HFF-Myc (cell line): Measurements from ENCODE around the gene ADSS1.

Experiments
- DNase-seq: peaks from one replicate; pipeline ENCODE4 v3.0.0-alpha.2; 2011; ENCODE audit warnings: low read depth; ENCODE audit errors: extremely low read depth
- H3K4me3 ChIP-seq: replicated peaks from 2 replicates; pipeline ENCODE4 v1.5.1; 2011; ENCODE audit warnings: low read depth, mild to moderate bottlenecking, control low read depth, low read length
- CTCF ChIP-seq: IDR thresholded peaks from 2 replicates; pipeline ENCODE4 v1.5.1; 2012; ENCODE audit warnings: mild to moderate bottlenecking, low read depth, low read length, control low read depth; ENCODE audit errors: missing control alignments

The ADSS1 gene

GRCh38 chr14:104783484-104784217 is 59.6 kb downstream of the ADSS1 start:
- no peak overlapping the region for H3K4me3 ChIP-seq
- TF ChIP-seq CTCF: no peak
- DNase-seq: no peak

GRCh38 chr14:104784218-104784568 is 60.2 kb downstream of the ADSS1 start:
- no peak overlapping the region for H3K4me3 ChIP-seq
- no peak for DNase-seq
- TF ChIP-seq CTCF: no peak

GRCh38 chr14:104784846-104785707 is 61.0 kb downstream of the ADSS1 start:
- no peak for DNase-seq
- H3K4me3 ChIP-seq: no peak overlapping the region
- no peak for TF ChIP-seq CTCF

GRCh38 chr14:104785708-104786080 is 61.7 kb downstream of the ADSS1 start:
- no peak overlapping the region for H3K4me3 ChIP-seq
- TF ChIP-seq CTCF: no peak
- DNase-seq: no peak

DNA sequence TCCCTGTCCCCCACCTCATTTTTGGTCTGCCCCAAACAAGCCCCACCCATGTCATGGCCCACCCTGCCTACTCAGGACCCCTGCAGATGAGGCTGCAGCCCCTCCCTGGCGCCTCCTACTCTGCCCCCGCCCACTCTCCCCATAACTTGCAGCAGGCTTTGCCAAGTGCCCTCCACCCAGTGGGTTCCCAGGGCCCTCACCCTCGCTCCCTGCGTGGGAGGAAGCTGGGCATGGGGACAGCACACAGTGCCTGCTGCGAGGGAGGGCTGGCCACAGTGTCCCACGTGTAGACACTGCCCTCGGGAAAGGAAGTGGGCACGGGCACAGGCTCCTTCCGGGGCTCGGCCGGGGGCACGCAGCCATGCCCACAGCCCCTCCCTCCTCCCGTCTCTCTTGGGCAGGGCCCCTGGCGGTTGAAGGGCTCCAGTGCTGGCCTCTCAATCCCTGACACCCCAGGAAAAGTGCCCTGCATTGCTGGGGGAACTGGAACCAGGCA is 62.1 kb downstream of the ADSS1 start:
- TF ChIP-seq CTCF: no peak
- H3K4me3 ChIP-seq: no peak overlapping the region
- no peak for DNase-seq

DNA sequence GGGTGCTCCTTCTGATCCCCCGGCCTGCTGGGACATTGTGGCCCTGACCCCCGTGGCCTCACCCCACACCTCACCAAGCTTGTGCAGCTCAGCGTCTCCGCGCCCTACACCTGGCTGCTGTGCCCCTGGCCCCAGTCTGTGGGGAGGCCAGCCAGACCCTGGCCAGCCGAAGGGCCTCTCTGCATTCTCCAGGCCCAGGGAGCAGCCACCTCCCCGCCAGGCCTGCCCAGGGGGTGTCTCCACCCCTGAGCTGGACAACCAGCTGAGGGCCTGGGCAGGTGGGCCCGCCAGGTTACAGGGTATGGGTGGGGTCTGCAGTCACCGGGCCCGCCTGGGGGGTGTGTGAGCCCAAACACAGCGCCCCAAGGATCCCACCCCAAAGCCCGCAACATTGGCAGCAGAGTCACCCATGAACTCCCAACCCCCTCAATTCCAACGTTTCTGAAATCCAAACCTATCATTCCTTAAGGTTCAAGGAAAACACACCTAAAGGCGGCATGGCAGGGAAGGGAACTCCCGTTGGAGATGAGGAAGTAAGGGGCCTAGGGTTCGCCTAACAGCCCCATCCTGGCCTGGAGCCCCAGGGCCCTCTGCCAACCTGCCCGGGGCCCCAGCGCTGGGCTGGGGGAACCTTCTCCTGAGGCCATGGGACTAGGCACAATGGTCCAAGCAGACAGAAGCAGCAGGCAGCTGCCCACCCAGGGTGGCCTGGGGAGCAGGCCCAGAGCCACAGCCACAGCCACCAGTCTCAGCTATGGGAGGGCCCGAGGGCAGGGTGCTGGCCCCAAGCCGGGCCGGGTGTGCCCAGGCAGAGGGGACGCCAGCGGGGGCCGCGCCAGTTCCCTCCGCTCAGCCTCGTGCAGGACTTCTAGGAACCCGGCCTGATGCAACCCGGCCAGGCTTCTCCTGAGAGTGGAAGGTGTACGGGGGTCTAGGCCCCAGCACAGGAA is 63.0 kb downstream of the ADSS1 start:
- DNase-seq: no peak
- TF ChIP-seq CTCF: no peak
- H3K4me3 ChIP-seq: no peak overlapping the region
